Body of pancreas (tissue), 4 donors: Measurements from ENCODE around the gene AK3. TPM values are rescaled to one million over a fixed set of nuclear protein-coding genes. Genes with fewer than 3 reads are reported as not detected.
A peak's percentile ranks its signal among the peaks of the same experiment; 100 is the strongest.

Experiments
- ATAC-seq: fragments of 150-250 bp; one replicate; pipeline ENCODE4 v1.9.1; 2016
- DNase-seq, 4 donors: peaks; one replicate each; pipeline ENCODE4 v3.0.0-alpha.2; 2019
- H3K27ac ChIP-seq, 4 donors: fragments of 200-600 bp; sonication (generic); 1 replicate in 3 of 4; 2 replicates in 1 of 4; pipeline versions ENCODE4 v1.5.1 to v1.6.1; 2016 to 2019; ENCODE audit warnings: mild to moderate bottlenecking in 1 of 4, mixed read lengths in 1 of 4, moderate library complexity in 1 of 4
- H3K27me3 ChIP-seq, 2 donors: fragments of 200-600 bp; sonication (generic); one replicate each; pipeline ENCODE4 v1.6.0; 2016; ENCODE audit warnings: mild to moderate bottlenecking in 1 of 2
- H3K36me3 ChIP-seq, 2 donors: fragments of 200-600 bp; sonication (generic); replicated peaks in 1 of 2; 2 replicates each; pipeline ENCODE4 v1.5.1; 2016; ENCODE audit warnings: low read depth in 2 of 2; ENCODE audit not compliant: insufficient read depth in 1 of 2
- H3K4me1 ChIP-seq: fragments of 200-600 bp; sonication (generic); one replicate; pipeline ENCODE4 v1.6.0; 2016
- H3K4me3 ChIP-seq, 2 donors: fragments of 200-600 bp; sonication (generic); 1 replicate in 1 of 2; 2 replicates in 1 of 2; pipeline ENCODE4 v1.5.1; 2016 to 2019
- H3K9me3 ChIP-seq, 3 donors: fragments of 200-600 bp; sonication (generic); 1 replicate in 2 of 3; 2 replicates in 1 of 3; pipeline ENCODE4 v1.5.1; 2016
- CTCF ChIP-seq, 7 experiments: fragments of 450-650 bp in 4 of 7; fragments of 200-600 bp in 3 of 7; sonication (generic) in 3 of 7; IDR thresholded peaks; one replicate each; pipeline ENCODE4 v1.5.1; 2016 to 2019; ENCODE audit warnings: antibody characterized with exemption in 7 of 7
- POLR2A ChIP-seq, 3 donors: fragments of 450-650 bp; IDR thresholded peaks; one replicate each; pipeline ENCODE4 v1.6.1; 2016; ENCODE audit warnings: antibody characterized with exemption in 3 of 3, mild to moderate bottlenecking in 2 of 3
- WGBS, 2 donors: methylation state at CpG; one replicate each; pipeline ENCODE4 v1.1.5; 2017; 5-methylcytosine and 5-hydroxymethylcytosine counted together
- intact Hi-C: fragments of 100-400 bp; cut with DNase I; formaldehyde crosslinking; loops from one replicate; pipeline ENCODE4 v1.15.1; 2023
- total RNA-seq, 2 donors: library from RNA; depleted of rRNA; stranded (reverse); fragments of >200 nt; gene quantifications; one replicate each; pipeline ENCODE4 v1.1.0, GENCODE V29; 2016

The AK3 gene
- total RNA-seq, 2 donors from 2014 or later, result 46.4 to 47.5 TPM

GRCh38 chr9:4750023-4750673 lies 9.1 kb upstream of the AK3 start:
- DNase-seq (no peak), ATAC-seq (no peak)
- no peaks in the 10 kb centered on the region for H3K4me1 ChIP-seq
- no peak overlapping the region for H3K4me3 ChIP-seq
- H3K36me3 ChIP-seq, result no peaks in the 10 kb centered on the region
- no peaks in the 10 kb centered on the region for H3K27me3 ChIP-seq
- H3K27ac ChIP-seq, result no peak overlapping the region
- WGBS, 2 donors, result 34 to 41% methylated on average over 8 of the region's 8 CpGs
- TF ChIP-seq POLR2A (IDR thresholded peaks at IDR 0.05) (no peak), CTCF (IDR thresholded peaks at IDR 0.05) (peak in 6 of 7 experiments; percentile 39 to 64 (median 58))
- intact Hi-C loops, result loop anchor here (10.0 kb wide), 1 partner anchor 845 kb away; no protein-coding TSS in a partner anchor
- H3K9me3 ChIP-seq, result no peaks in the 10 kb centered on the region

DNA sequence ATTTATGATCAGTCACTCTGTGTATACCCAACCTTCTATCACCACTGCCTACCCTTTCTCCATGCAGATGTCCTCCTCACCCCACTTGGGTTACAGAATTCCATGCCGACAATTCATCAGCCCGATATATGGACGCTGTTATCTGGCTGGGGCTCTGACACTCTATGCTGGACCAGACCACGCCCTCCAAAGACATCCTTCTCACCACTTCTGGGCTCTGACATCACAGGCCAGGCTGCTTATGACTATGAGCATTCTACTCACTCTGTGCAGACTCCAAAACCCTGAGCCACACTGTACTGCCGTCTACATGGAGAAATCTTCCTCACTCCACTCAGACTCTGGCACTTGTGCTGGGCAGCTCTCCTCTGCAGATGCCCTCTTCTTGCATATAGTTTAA lies 7.6 kb upstream of the AK3 start:
- DNase-seq (no peak), ATAC-seq (no peak)
- 89 to 91% methylated on average over 5 of the region's 5 CpGs for WGBS, 2 donors
- no peak overlapping the region for H3K27ac ChIP-seq
- intact Hi-C loops, result no loop called here
- H3K9me3 ChIP-seq, result no peaks in the 10 kb centered on the region
- peaks cover under 1% of the 10 kb centered on the region for H3K4me1 ChIP-seq
- TF ChIP-seq POLR2A (IDR thresholded peaks at IDR 0.05), result no peak
- no peaks in the 10 kb centered on the region for H3K27me3 ChIP-seq
- H3K36me3 ChIP-seq, result no peaks in the 10 kb centered on the region
- no peak overlapping the region for H3K4me3 ChIP-seq

DNA sequence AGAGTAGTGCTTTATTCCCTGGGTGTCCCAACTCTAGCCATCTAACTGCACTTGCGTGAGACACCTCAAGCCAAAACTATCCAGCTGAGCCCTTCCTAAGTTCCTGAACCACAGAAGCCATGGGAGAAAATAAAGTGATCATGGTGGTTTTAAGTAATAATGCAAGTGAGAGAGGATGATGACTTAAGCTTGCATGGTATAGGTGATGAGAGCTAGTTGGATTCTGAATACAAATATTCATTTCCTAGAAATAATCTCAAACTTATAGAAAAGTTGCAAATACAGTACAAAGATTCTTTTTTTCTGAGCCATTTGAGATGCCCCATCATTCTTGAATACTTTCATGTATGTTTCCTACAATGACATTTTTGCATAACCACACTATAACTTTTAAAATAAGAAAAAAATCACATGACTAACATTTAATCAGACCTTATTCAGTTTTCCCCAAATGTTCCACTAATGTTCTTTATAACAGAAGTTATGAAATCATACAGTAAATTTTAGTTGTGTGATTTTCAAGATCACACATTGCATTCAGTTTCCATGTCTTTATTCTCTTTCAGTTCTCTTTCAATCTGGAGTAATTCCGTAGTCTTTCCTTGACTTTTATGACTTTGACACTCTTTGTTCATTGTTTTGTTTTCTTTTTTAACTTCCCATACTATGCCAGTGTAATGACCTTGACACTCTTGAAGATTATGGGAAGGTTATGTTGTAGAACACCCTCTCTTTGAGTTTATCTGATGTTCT lies 5.5 kb upstream of the AK3 start:
- 69 to 81% methylated on average over 2 of the region's 2 CpGs for WGBS, 2 donors
- Histone ChIP-seq H3K4me3 (no peak overlapping the region), H3K4me1 (peaks cover 8% of the 10 kb centered on the region), H3K9me3 (no peaks in the 10 kb centered on the region), H3K36me3 (no peaks in the 10 kb centered on the region), H3K27me3 (no peaks in the 10 kb centered on the region), H3K27ac (no peak overlapping the region)
- intact Hi-C loops, result no loop called here
- TF ChIP-seq CTCF (IDR thresholded peaks at IDR 0.05) (no peak), POLR2A (IDR thresholded peaks at IDR 0.05) (no peak)
- DNase-seq (no peak), ATAC-seq (no peak)

DNA sequence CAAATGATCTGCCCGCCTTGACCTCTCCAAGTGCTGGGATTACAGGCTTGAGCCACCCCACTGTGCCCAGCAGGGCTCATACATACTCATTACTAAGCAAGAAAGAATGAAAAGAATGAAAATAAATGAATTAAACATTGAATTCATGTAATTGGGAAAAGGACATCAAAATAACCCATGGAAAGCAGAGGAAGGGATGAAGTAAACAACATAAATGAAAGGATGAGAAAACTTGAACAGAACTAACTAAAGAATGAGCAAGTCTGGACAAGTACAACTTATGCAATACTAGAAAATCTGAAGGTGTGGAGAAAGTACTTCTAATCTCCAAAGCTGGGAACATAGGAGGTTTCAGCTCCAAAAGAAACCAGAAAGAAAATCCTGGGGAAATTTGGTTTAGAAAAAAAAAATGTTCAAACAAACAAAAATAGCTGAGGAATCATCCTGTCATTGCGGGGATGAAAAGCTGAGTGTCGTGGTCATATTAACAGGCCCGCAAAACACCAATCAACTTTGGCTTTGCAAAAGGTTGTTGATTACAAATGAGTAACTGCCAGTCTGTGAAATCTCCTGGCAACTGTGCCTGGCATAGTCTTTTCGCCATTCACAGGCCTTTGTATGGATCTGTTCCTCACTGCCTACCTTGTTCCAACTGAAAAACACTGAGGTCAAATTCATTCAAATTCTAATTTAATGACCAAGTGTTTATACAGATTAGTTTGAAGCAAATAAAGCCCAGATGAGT lies 2.3 kb upstream of the AK3 start:
- ATAC-seq, result no peak
- TF ChIP-seq CTCF (IDR thresholded peaks at IDR 0.05) (no peak), POLR2A (IDR thresholded peaks at IDR 0.05) (no peak)
- H3K27me3 ChIP-seq, result no peaks in the 10 kb centered on the region
- DNase-seq, result no peak
- no peak overlapping the region for H3K4me3 ChIP-seq
- H3K9me3 ChIP-seq, result no peaks in the 10 kb centered on the region
- no peaks in the 10 kb centered on the region for H3K36me3 ChIP-seq
- peak overlapping the region in 1 of 4 donors; percentile 6 for H3K27ac ChIP-seq
- WGBS, 2 donors, result 61 to 63% methylated on average over 5 of the region's 5 CpGs
- intact Hi-C loops, result no loop called here
- H3K4me1 ChIP-seq, result peaks cover 20% of the 10 kb centered on the region

GRCh38 chr9:4742246-4742645 lies 1.2 kb upstream of the AK3 start:
- Histone ChIP-seq H3K9me3 (no peaks in the 10 kb centered on the region), H3K27me3 (no peaks in the 10 kb centered on the region), H3K4me3 (no peak overlapping the region), H3K4me1 (peaks cover 26% of the 10 kb centered on the region), H3K36me3 (no peaks in the 10 kb centered on the region), H3K27ac (peak overlapping the region; percentile 86 to 97 (median 92))
- no peak for TF ChIP-seq POLR2A (IDR thresholded peaks at IDR 0.05)
- TF ChIP-seq CTCF (IDR thresholded peaks at IDR 0.05), result no peak
- DNase-seq (no peak), ATAC-seq (no peak)
- 33 to 44% methylated on average over 3 of the region's 3 CpGs for WGBS, 2 donors
- intact Hi-C loops, result no loop called here
